Pericardium fibroblast (primary cell): ENCODE results near the gene GTF2H2C. TPM values are rescaled to one million over a fixed set of nuclear protein-coding genes. Genes with fewer than 3 reads are reported as not detected.

Source experiments
- total RNA-seq: library from RNA; depleted of rRNA; stranded (reverse); fragments of >200 nt; gene quantifications from 2 replicates; pipeline ENCODE4 v1.2.3, GENCODE V29; 2015

GTF2H2C gene
- total RNA-seq = 13.3 and 23.2 TPM in 2 replicates

DNA sequence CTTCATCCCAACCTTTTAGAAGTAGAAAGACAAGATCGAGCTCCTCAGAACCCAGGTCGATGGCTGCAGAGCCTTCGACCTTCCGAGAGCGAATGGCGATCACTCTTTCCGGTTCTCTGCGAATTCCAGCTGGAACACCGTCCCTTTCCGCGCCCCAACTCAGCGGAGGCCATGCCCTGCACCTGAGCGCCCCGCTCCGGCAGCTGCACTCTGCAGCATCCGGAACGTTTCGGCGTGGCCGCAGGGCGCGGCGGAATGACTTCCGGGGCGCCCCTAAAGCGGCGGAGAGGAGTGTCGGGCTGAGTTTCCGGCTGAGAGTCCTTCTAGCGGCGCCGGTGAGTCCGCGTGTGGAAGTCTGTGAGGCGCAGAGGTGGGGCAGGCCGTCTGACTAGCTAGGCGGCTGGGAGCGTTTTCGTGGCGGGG is at the start of gene GTF2H2C:
TSS of gene GTF2H2C (plus strand) at position 284 of the 423 bp plus-strand sequence. CDS start 4,942 bp downstream, outside the sequence.

Other genes starting within 250 kb of the GTF2H2C start
- gene CCDC125, start 227.4 kb upstream of the GTF2H2C start, total RNA-seq = 1.5 and 1.8 TPM in 2 replicates
- 10.7 and 14.7 TPM in 2 replicates for gene AK6, start 190.7 kb upstream of the GTF2H2C start, total RNA-seq
- 62.9 and 66.4 TPM in 2 replicates for gene TAF9, start 190.7 kb upstream of the GTF2H2C start, total RNA-seq
- gene RAD17, start 190.4 kb upstream of the GTF2H2C start, total RNA-seq = 9.5 and 13.4 TPM in 2 replicates
- 0.09 and 0.82 TPM in 2 replicates for gene MARVELD2, start 145.1 kb upstream of the GTF2H2C start, total RNA-seq
- gene OCLN, start 67.4 kb upstream of the GTF2H2C start, total RNA-seq = 0.12 TPM in 1 of 2 replicates, not detected in the other